Stimulated activated CD8-positive, alpha-beta memory T cell treated with anti-CD3 and anti-CD28 coated beads, Interleukin-15, amount 100 ng/mL, for 24 hours (primary cell): Measurements from ENCODE around the gene ATG10.
"Not testable (repeated sequence)": the region's sequence is repeated elsewhere in the genome, so short reads cannot be mapped to it uniquely, and the experiment has no call there.

Experiments
- DNase-seq: peaks from one replicate; pipeline ENCODE4 v3.0.0-alpha.2; 2020; ENCODE audit warnings: low read depth

The ATG10 gene

DNA sequence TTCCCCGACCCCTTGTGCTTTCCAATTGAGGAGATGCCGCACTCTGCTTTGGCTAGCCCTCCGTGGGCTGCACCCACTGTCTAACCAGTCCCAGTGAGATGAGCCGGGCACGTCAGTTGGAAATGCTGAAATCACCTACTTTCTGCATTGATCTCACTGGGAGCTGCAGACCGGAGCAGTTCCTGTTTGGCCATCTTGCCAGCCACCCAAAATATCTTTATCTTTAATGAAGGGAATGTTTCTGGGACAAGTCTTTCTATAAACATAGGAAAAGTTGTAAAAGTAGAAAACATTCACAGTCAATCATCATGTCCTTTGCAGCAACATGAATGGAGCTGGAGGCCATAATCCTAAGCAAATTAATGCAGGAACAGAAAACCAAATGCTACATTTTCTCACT is 158.8 kb downstream of the ATG10 start:
- no peak for DNase-seq

DNA sequence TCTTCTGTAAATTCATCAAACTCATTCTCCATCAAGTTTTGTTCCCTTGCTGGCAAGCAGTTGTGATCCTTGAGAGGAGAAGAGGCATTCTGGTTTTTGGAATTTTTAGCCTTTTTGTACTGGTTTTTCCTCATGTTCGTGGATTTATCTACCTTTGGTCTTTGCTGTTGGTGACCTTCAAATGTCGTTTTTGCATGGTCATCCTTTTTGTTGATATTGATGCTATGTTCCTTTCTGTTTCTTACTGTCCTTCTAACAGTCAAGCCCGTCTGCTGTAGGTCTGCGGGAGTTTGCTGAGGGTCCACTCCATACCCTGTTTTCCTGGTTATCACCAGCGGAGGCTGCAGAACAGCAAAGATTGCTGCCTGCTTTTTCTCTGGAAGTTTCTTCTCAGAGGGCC is 165.4 kb downstream of the ATG10 start:
- DNase-seq: no peak

GRCh38 chr5:82139837-82140236 is 168.0 kb downstream of the ATG10 start:
- not testable (repeated sequence) for DNase-seq

GRCh38 chr5:82142217-82142841 is 170.5 kb downstream of the ATG10 start:
- no peak for DNase-seq

DNA sequence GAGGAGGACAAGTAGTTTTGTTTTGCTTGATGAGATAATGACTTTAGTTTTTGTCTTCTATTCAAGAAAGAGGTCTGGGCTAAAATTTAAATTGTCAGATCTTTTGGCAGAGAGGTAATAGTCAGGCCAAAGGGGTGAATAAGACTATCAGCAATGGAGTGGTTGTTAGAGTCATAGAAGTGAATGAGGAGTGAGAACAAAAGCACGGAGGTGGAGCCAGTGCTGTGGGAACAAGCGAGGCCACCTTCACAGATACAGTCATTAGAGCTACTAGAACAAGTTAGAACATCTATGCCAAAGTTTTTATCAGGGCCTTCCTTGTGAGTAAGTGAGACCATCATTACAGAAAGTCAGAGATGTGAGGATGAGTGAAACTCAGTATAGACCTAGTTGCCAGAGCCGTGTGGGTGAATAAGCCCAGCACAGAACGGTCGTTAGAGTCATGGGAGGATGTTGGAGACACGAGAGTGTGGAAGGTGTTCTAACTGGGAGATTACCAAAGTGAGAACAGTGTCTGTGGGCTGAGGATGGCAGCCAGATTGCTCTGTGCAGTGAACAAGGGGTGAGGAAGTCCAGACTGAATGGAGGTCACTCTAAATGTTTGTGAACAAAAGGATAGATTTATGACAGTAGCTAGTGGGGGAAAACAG is 171.2 kb downstream of the ATG10 start:
- no peak for DNase-seq

DNA sequence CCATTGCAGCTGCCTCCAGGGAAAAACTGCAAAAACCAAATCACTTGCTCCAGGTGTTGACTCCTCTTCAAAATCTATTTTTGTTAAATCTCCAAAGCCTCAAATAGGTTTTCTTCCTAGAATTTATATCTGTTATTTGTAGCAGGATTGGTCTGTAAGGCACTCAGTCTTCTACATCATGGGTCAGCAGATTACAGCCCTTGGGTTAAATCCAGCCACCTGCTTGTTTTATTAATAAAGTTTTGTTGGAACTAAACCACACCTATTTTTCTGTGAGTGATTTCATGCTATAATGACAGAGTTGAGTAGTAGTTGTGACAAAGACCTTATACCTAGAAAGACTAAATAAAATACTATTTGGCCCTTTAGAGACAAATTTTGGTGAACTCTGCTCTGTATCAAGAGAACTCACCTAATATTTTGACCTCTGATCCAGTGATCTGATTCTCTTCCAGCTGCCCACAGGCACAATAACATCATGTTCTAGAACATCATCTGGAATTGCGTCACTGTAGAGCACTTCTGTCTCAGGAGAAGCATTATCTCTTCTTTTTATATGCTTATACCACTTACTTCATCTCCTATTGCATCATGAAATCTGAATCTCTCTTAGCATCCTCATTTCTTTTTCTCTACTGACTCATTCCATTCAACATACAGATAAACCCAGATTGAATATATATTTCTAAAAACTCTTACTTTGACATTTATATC is 176.2 kb downstream of the ATG10 start:
- no peak for DNase-seq

- DNase-seq: no peak
Measured at GRCh38 chr5:82149434-82149833, 177.6 kb downstream of the ATG10 start.

DNA sequence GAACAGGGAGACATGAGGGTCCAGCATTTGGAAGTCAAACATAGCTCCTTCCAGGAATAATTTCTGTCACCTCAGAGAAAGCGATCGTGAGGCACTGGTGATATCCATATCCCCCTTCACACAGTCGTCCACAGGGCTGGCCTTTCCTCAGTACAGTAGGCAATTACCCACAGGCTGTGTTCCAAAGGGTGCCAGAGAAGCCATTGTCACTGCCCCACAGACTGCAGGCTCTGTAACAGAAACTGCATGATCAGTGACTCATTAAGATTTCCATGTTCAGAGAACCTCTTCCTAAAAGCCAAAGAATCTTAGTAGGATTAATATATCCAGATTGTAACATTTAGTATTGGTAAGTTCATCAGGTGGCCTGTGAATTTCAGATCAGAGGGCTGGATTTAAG is 178.7 kb downstream of the ATG10 start:
- DNase-seq: no peak

GRCh38 chr5:82151204-82151603 is 179.4 kb downstream of the ATG10 start:
- DNase-seq: no peak

DNA sequence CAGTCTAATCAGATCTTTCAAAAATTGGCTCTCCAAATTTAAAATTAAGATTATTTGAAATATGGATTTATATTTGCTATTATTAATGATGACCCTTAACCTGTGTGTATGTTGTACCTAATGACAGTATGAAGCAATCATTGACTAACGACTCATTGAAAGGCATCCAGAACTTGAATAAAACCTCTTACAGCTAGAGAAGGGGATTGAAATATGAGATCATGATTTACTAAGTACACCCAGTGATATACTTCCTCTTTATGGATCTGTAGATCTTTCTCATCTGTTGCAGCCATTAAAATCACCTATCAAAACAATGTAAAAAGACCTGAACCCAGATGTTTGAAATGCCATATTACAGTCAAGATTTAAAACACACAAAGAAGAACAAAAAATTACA is 179.8 kb downstream of the ATG10 start:
- DNase-seq: no peak

- DNase-seq: no peak
Measured at GRCh38 chr5:82152978-82153481, 181.2 kb downstream of the ATG10 start.

DNA sequence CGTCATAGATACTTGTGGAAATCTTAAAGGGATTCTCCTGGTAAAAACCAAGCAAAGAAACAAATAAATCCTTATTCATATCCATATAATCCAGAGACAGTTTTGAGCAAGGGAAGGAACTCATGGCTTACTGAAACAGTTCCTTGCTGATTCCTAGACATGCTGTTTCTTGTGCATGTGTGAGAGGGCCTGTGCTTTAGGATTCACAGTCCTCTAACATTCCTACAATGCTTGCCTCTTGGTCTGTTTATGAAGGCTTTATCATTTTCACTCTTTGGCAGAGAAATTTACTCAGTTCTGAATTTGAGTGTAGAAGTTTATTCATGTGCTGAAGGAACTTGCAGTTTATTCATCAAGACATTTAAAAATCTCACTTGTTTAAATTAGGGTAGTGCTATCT is 183.0 kb downstream of the ATG10 start:
- no peak for DNase-seq

DNA sequence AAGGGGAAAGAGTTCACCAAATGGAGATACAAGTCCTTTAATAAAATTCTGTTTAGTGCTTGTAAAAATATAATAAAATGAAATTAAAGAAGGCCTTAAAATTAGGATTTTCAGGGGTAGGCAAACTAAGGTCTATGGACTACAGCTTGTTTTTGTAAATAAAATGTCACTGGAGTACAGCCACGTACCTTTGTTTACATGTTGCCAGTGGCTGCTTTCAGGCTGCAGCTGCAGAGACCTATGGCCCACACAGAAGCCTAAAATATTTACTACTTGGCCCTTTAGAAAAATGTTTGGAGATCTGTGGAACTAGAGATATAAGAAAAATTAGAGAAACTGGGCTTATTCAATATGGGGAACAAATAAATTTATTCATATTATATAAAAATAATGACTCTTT is 183.5 kb downstream of the ATG10 start:
- DNase-seq: no peak

DNA sequence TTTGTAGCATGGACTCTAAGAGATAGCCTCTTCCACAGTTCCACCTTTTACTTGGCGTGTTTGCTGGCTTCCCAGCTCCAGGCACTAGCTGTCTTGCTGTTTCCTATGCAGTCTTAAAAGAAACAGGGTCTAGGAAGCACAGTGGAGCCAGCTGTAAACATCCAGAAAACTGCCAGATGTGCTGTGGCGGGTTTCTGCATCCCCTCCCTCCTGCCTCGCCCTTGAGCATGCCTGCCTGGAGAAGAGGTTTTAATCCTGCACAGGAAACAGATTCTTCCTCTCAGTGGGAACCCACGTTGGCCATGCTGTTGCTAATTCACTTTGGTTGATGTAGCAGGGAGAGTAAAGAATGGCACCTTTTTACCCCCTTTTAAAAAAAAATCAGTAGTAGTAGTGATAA is 185.1 kb downstream of the ATG10 start:
- no peak for DNase-seq

GRCh38 chr5:82158755-82159413 is 187.1 kb downstream of the ATG10 start:
- DNase-seq: no peak

DNA sequence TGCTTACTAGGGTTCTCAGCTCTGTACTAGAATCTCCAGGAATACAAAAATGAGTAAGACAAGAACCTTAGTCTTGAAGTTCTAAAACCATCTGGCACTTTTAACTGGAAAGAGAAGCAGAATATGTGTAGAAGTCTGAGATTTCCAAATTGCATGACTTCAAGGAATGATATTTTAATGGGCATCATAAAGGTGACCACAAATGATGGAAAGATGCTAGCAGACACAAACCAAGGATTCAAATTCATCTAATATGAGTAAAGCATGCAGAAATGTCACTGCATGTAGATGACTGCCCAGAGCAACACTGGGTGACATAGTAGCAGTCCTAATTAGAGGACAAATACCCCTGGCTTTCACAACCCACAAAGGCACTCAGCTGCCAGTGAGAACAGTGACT is 189.1 kb downstream of the ATG10 start:
- no peak for DNase-seq

- no peak for DNase-seq
Measured at GRCh38 chr5:82162573-82162972, 190.8 kb downstream of the ATG10 start.

GRCh38 chr5:82163452-82164175 is 191.8 kb downstream of the ATG10 start:
- DNase-seq: no peak

DNA sequence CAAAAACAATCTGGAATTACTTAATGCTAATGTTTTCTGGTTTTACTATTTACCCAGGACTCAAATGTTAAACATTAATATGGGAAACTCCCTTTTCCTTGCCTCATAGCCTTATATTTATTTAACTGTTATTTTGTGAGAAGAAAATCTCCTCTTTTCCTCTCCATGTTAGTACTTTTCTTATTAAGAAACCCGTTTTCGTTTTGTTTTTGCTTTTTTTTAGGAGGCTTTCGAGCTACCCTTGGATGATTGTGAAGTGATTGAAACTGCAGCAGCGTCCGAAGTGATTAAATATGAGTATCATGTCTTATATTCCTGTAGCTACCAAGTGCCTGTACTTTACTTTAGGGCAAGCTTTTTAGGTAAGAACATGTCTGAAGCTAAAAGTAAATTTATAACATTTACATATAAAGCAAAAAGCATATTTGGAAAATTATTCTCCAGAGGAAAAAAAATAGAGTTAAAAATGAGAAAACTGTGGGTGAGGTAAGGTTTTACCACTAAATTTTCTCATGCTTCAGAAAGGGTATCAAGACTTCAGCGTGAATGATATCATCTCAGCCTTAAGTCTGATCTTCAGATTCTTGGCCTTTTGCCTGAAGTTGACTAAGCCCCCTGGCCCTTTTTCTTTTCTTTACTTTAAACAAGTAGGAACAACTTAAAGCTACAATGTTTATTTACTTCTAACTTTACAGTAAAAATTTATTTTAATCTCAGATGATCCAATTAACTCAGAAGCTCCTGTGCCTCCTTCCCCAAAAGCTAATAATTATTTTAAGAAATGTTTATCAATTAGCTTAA is 192.6 kb downstream of the ATG10 start:
- DNase-seq: no peak

GRCh38 chr5:82164977-82165713 is 193.3 kb downstream of the ATG10 start:
- DNase-seq: no peak
